ENCODE measurements around the gene FOSL1.
A peak's percentile ranks its signal among the peaks of the same experiment; 100 is the strongest.

Gene FOSL1

GRCh38 chr11:65887723-65888162, 12.4 kb downstream of the FOSL1 start:
- H3K27ac ChIP-seq = peak overlapping the region; percentile 94
- TF ChIP-seq CTCF (conservative IDR thresholded peaks at IDR 0.05) = no peak

GRCh38 chr11:65886826-65887722, 13.1 kb downstream of the FOSL1 start:
- peak overlapping the region; percentile 94 for H3K27ac ChIP-seq
- no peak for TF ChIP-seq CTCF (conservative IDR thresholded peaks at IDR 0.05)

- no peak for TF ChIP-seq CTCF (conservative IDR thresholded peaks at IDR 0.05)
Observed at GRCh38 chr11:65885808-65886536, 14.2 kb downstream of the FOSL1 start.

GRCh38 chr11:65885231-65885630, 15.0 kb downstream of the FOSL1 start:
- no peak for TF ChIP-seq CTCF (conservative IDR thresholded peaks at IDR 0.05)

More at GRCh38 chr11:65885808-65886536, 14.2 kb downstream of the FOSL1 start:
- peak overlapping the region; percentile 94 for H3K27ac ChIP-seq

GRCh38 chr11:65884716-65885092, 15.5 kb downstream of the FOSL1 start:
- TF ChIP-seq CTCF (conservative IDR thresholded peaks at IDR 0.05) = peak; percentile 100
- H3K27ac ChIP-seq = peak overlapping the region; percentile 94

More at GRCh38 chr11:65885231-65885630, 15.0 kb downstream of the FOSL1 start:
- peak overlapping the region; percentile 94; the same call in 1 of the 2 replicates for H3K27ac ChIP-seq

- peak overlapping the region; percentile 94 for H3K27ac ChIP-seq
- TF ChIP-seq CTCF (conservative IDR thresholded peaks at IDR 0.05) = no peak
Observed at GRCh38 chr11:65883786-65884715, 16.1 kb downstream of the FOSL1 start.

All from VCaP (cell line).